SU-DHL-6 (cell line): Measurements from ENCODE around the gene ANKRD61.
"Not testable (repeated sequence)": the region's sequence is repeated elsewhere in the genome, so short reads cannot be mapped to it uniquely, and the experiment has no call there.

Experiments used
- EZH2phosphoT487 ChIP-seq: fragments of 200-600 bp; sonication (generic), shearing (Covaris generic); conservative IDR thresholded peaks from 2 replicates; pipeline ENCODE4 v1.6.1; 2018; ENCODE audit warnings: mild to moderate bottlenecking, antibody characterized with exemption, low read length, moderate library complexity, mixed read lengths
- TF ChIP-seq, protein P1 (sequence below): fragments of 200-600 bp; sonication (generic); IDR thresholded peaks from one replicate; pipeline ENCODE4 v1.5.1; 2017; ENCODE audit warnings: antibody characterized with exemption, mild to moderate bottlenecking, low read length, moderate library complexity; ENCODE audit not compliant: insufficient read depth, poor library complexity, severe bottlenecking

DNA sequence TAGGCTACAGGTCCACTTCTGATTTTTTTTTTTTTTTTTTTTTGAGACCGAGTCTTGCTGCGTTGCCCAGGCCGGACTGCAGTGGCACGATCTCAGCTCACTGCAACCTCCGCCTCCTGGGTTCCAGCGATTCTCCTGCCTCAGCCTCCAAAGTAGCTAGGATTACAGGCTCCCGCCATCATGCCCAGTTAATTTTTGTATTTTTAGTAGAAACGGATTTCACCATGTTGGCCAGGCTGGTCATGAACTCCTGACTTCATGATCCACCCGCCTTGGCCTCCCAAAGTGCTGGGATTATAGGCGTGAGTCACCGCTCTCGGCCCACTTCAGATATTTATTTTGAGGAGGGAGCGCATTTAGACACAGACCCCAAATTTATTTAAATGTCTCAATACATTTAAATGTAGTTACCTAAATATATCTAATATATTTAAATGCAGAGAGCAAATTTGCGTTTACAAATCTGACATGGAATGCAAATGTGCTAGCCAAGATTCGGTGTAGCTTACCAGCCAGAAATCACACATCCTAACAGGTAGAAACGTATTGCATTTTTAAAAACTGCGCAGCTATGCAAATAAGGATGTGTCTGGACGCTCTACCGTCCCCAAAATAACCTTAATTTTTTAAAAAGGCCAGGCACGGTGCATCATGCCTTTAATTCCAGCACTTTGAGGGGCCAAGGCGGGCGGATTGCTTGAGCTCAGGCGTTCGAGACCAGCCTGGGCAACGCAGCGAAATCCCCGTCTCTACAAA, 23.2 kb upstream of the ANKRD61 start:
- TF ChIP-seq, protein P1, sequence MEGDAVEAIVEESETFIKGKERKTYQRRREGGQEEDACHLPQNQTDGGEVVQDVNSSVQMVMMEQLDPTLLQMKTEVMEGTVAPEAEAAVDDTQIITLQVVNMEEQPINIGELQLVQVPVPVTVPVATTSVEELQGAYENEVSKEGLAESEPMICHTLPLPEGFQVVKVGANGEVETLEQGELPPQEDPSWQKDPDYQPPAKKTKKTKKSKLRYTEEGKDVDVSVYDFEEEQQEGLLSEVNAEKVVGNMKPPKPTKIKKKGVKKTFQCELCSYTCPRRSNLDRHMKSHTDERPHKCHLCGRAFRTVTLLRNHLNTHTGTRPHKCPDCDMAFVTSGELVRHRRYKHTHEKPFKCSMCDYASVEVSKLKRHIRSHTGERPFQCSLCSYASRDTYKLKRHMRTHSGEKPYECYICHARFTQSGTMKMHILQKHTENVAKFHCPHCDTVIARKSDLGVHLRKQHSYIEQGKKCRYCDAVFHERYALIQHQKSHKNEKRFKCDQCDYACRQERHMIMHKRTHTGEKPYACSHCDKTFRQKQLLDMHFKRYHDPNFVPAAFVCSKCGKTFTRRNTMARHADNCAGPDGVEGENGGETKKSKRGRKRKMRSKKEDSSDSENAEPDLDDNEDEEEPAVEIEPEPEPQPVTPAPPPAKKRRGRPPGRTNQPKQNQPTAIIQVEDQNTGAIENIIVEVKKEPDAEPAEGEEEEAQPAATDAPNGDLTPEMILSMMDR, result not testable (repeated sequence)
- TF ChIP-seq EZH2phosphoT487, result not testable (repeated sequence)
